ENCODE measurements around the gene BBS1. TPM values are rescaled to one million over a fixed set of nuclear protein-coding genes. Genes with fewer than 3 reads are reported as not detected.

BBS1 gene
- total RNA-seq, 1 donor from 2014 or later, result 14.8 TPM

DNA sequence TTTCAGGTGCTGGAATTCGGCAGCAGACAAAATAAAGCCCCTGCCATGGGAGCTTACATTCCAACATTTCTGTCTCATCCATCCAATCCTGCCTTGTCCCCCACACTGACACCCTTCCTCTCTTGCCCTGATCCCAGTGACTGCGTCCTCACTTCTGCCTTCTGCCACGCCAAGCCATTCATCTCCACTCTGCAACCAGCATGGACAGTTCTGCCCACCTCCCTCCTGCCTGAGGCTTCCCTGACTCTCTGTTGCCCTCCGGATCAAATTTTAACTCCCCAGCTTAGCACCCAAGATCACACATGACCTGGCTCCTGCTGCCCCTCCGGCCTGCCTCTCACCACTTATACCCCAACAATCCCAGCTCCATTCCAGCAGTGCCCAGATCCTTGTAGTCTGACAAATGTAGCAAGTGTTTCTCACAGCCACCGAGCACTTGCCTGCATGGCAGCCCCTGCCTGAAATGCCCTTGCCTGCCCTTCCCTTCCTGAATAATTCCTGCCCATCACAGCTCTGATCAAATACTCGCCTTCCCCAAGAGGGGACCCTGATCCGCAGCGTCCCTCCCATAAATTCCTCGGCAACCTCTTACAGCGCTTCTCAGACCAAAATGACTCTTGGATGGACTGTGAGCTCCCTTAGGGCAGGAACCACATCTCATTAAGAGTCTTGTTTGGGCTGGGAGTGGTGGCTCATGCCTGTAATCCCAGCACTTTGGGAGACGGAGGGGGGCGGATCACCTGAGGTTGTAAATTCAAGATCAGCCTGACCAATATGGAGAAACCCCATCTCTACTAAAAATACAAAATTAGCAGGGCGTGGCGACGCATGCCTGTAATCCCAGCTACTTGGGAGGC, 38.6 kb downstream of the BBS1 start:
- no peak for DNase-seq (ENCODE audit: low spot score)

DNA sequence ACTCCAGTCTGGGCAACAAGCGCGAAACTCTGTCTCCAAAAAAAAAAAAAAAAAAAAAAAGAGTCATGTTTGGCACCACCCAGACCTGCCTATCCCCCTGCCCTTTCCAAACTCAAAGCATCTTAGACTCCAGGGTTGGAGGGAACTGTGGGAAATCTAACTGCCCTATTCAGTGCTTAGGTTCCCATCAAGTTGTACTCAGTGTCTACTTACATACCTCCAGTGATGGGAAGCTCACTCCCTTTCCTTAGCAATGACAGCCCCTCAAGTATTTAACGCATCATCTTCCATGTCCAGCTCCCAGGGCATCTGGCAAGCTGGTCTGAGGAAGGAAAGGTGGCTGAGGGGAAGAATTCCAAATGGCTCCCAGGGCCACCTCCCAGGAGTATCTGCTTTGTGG, 39.3 kb downstream of the BBS1 start:
- DNase-seq (ENCODE audit: low spot score), result no peak

DNA sequence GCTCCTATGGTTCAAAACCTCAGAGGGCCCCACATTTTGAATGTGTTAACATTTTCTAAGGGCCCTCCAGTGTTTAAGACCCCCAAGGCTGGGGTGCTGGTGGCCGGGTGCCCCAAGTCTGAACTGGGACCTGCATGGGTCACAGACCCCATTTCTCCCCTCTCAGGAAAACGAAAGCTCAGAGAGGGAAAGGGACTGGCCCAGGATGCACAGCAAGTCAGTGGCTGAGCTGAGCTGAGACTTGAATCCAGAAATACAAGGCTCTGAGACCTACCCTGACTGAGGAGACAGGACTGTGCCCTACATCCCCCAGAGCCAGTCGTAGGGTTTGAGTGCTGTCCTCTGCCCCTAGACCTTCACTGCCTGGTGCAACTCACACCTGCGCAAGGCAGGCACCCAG, 40.5 kb downstream of the BBS1 start:
- no peak for DNase-seq (ENCODE audit: low spot score)

DNA sequence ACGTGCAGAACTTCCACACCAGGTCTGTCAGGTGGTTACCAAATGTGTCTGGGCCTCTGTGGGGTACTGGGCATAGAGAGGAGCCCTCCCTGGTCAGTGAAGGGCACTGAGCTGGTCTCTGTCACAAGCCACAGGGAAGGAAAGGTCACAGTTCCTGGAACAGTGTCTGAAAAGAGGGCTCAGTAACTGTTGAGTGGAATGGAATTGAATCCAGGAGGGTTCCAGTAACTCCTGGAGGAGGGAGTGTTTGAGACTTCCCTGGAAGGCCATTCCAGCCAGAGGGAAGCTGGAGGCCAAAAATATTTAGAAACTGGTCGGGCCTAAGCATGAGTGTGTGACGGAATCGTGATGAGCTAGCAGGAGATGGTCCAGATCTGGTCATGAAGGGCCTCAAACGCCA, 44.2 kb downstream of the BBS1 start:
- no peak for DNase-seq (ENCODE audit: low spot score)

DNA sequence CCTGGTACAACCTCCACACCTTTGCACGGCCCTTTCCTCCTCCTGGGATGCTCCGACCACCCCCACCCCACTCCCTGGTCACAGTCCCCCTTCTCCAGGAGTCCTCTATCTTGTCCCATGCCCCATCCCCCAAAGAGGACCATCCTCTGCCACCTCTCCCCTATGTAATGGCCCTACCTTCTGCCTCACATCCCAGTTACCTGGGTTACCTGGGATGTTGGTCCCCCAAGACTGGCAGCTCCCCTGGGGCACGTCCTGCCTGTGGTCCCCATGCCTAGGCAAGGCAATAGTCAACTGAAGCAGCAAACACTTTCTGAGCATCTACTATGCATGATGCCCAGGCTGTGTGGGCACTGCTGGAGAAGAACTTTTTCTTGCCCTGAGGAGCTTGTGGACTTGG, 45.0 kb downstream of the BBS1 start:
- DNase-seq (ENCODE audit: low spot score), result no peak

DNA sequence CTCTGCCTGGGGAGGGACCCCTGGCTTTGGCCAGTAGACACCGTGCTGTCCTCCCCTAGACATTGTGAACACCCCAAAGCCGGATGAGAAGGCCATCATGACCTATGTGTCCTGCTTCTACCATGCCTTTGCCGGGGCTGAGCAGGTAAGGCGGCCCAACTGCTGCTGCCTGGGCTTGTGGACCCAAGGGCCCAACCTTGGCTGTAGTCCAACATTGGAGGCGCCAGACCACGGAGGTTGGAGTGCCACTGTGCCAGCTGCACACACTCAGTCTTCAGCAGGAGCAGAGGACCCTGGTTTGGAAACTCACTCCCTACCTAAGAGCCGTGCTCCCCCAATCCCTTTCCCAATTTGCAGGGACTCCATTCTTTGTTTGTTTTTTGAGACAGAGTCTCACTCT, 45.7 kb downstream of the BBS1 start:
- no peak for DNase-seq (ENCODE audit: low spot score)

DNA sequence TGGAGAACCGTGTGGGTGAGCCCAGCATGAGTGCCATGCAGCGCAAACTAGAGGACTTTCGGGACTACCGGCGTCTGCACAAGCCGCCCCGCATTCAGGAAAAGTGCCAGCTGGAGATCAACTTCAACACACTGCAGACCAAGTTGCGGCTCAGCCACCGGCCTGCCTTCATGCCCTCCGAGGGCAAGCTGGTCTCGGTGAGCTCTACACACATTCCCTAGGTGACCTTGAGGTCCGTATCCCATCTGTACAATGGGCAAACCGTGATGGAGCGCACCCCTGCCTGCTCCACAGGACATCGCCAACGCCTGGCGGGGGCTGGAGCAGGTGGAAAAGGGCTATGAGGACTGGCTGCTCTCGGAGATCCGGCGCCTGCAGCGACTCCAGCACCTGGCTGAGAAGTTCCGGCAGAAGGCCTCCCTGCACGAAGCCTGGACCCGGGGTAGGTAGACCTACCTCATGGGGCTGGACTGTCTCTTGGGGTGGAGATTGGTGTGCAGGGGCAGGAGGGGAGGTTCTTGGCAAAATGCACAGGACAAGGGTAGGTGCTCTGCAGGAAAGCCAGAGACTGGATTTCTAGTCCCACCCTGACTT, 47.4 kb downstream of the BBS1 start:
- no peak for DNase-seq (ENCODE audit: low spot score)

DNA sequence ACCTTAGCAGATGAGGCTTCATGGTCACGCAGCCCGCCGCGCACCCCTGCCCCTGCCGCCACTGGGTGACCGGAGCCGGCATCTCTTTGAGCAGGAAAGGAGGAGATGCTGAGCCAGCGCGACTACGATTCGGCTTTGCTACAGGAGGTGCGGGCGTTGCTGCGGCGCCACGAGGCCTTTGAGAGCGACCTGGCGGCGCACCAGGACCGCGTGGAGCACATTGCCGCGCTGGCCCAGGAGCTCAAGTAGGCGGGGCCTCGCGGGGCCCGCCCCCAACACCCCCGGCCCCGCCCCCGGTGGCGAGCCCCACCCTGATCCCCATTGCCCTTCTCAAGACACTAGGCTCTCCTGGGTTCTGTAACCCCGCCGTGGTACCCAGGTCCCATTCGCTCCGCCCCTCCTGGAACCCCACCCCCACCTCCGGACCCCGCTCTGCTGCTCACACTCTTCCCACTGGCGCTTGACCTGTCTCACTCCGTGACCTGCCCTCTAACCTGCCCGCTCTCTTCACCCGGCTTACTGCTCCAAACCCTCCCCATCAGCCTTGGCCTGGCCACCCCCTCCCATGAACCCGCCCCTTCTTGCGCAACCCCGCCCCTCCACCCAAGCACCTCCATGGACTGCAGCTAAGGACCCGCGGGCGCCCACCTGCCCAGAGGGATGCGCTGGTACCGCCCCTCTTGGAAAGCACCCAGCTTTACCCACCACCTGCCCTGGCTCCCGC, 48.9 kb downstream of the BBS1 start:
- no peak for DNase-seq (ENCODE audit: low spot score)

DNA sequence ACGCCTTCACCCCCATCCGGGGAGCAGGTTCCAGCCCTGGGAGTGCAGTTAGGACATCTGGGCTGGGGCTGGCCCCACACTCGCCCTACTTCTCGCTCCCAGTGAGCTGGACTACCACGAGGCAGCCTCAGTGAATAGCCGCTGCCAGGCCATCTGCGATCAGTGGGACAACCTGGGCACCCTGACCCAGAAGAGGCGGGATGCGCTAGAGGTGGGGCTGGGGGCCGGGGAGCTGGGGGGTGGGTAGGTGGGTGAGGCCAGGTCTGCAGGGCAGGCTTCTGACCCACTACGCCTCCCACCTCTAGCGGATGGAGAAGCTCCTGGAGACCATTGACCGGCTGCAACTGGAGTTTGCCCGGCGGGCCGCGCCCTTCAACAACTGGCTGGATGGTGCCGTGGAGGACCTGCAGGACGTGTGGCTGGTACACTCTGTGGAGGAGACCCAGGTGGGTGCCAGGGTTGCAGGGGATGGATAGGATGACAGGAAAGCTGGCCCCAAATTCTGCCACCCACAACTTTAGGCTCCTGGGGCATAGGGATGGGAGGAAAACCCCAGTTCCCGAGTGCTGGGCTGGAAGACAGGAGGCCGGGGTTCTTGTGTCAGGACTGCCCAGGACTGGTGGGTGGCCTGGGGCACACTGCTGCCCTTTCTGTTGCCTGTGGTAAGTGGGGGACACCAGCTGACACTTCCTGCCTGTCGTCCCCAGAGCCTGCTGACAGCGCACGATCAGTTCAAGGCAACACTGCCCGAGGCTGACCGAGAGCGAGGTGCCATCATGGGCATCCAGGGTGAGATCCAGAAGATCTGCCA, 49.6 kb downstream of the BBS1 start:
- DNase-seq (ENCODE audit: low spot score), result no peak

DNA sequence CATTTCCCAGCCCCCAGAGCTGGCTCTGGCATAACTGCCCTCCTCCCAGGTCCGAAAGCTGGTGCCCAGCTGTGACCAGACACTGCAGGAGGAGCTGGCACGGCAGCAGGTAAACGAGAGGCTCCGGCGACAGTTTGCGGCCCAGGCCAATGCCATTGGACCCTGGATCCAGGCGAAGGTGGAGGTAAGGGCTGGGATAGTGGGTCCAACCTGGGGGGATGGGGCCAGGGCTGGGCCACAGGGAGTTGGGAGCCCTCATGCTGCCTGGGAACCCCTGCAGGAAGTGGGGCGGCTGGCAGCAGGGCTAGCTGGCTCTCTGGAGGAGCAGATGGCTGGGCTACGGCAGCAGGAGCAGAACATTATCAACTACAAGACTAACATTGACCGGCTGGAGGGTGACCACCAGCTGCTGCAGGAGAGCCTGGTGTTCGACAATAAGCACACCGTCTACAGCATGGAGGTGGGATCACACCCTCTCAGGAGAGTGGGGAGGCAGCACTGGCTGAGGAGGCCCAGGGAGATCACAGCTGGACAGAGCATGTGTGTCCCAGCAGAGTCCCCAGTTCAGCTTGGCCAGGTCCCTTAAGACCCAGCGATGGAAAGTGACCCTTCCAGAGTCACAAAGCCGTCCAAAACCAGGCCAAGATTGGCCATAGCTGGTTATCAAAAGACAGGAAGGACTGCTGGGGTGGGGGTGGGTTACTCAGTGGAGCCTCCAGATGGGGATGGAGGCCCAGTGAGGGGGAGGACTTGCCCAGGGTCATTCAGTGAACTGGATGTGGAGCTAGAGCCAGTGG, 50.9 kb downstream of the BBS1 start:
- DNase-seq (ENCODE audit: low spot score), result no peak

DNA sequence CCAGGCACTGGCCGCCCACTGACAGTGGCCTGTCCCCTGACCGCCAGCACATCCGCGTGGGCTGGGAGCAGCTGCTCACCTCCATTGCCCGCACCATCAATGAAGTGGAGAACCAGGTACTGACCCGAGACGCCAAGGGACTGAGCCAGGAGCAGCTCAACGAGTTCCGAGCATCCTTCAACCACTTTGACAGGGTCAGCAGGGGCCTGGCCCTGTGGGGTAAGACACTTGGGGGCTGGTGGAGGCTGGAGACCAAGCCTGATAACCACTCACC, 51.5 kb downstream of the BBS1 start:
- DNase-seq (ENCODE audit: low spot score), result no peak

DNA sequence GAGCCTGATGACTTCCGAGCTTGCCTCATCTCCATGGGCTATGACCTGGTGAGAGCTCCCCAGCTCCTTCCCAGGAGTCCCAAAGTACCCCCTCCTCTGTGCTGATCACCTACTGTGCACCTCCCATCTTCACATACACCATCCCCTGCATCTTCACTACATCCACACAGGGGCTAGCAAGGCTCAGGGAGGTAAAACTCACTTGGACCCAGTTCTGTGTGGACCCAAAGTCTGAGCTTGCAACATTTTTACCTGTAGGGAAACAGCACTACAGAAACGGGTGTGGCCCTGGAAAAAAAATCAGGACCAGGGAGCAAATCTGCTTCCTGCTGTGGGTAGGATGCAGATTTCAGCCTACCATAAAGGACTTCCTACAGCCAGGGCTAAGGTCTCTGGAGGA, 51.8 kb downstream of the BBS1 start:
- DNase-seq (ENCODE audit: low spot score), result no peak

DNA sequence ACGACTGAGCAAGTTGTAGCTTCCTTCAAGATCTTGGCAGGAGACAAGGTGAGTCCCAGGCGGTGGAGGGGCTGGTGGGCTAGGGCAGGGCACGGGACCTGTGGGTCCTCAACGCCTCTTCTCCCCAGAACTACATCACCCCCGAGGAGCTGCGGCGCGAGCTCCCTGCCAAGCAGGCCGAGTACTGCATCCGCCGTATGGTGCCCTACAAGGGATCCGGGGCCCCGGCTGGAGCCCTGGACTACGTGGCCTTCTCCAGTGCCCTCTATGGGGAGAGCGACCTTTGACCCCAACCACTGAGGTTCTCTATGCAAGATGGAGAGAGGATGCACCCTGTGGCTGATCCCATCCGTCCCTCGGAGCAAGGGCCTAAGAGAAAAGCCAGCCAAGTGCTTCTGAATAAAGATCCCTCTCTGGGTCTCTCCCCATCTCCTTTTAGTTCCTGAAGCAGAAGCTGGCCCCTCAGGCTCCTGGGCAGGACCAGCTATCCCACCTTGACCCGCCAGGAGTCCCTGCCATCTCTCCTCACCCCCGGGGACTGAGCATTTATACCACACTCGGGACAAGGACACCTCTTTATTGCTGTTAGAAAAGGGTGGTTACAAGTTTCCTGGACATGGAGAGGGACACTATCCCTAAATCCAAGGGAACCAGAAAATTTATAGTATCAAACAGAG, 52.6 kb downstream of the BBS1 start:
- no peak for DNase-seq (ENCODE audit: low spot score)

DNA sequence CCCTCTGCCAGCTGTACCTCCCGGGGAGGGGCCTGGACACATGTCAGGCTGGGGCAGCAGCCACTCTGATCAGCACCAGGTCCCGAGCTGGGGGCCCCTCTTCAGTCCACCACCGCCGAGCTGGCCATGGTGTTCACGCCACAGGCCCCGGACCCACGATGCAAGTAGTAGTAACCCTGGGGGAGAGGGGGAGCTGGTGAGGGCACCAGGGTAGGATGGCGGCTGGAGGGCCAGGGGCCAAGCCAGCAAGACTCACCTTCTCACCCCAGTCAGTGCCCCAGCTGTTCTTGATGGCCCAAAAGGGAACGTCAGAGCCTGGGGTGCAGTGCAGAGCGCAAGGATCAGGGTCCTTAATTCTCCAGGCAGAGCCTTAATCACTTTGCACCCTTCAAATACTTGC, 53.4 kb downstream of the BBS1 start:
- no peak for DNase-seq (ENCODE audit: low spot score)

DNA sequence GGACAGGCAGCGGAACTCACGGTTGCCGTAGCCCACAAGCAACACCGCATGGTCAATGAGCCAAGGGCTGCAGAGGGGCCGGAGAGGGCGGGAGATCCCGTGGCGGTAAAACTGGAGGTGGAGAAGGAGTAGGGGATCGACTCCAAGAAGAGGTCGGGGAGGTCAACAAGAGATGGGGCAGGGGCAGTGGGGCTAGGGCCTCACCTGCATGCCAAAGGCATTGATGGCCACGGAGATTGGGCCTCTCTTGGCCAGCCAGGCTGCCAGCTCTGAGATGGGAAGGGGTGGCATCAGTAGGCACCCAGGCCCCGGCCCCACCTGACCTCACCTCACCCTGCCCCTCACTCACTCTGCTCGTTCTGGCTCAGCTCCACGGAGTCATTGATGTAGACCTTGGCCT, 54.1 kb downstream of the BBS1 start:
- no peak for DNase-seq (ENCODE audit: low spot score)

DNA sequence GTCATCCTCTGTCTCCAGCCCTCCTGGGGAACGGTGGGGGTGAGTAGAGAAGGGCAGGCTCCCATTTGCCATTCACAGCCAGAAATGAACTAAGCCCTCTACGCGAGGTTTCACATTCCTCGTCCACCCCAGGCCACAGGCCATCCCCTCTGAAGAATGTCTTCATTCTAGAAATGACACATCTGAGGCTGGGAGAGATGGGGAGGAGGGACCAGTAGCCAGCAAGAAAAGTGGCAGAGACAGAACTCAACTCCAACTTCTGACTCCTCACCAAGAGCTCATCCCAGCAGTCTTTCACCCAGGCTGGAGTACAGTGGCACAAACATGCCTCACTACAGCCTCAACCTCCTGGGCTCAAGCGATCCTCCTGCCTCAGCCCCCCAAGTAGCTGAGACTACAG, 54.5 kb downstream of the BBS1 start:
- no peak for DNase-seq (ENCODE audit: low spot score)

DNA sequence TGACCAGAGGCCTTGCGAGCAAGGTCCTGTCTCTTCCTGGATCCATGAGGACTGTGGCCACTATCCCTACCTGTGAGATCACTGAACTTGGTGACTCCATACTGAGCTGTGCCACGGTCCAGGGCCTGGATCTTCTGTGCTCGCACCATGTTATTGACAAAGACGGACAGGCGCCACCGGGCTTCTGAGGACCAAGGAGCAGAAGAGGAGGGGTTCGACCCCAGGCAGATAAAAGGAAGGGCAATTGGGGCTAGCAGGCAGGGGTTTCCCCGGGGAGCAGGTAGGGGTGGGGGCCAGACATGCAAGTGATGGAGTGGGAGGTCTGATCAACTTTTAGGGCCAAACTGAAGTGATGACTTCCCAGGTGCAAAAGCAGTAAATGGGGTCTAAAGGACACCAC, 55.8 kb downstream of the BBS1 start:
- no peak for DNase-seq (ENCODE audit: low spot score)

DNA sequence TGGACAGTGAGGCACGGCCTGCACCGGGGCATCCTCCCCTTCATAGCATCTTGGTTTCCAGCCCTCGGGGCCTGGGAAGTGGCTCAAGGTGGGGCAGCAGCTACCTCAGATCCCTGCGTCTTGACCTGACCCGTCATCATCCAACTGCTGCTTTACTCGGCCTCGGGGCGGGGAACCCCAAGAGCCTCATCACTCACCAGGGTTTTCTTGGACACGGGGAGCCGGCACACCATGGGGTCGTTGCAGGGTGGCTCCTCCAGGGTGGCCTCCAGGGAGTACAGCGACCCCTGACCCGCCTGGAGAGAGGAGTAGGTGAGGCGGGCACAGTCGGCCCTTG, 57.3 kb downstream of the BBS1 start:
- DNase-seq (ENCODE audit: low spot score), result no peak

DNA sequence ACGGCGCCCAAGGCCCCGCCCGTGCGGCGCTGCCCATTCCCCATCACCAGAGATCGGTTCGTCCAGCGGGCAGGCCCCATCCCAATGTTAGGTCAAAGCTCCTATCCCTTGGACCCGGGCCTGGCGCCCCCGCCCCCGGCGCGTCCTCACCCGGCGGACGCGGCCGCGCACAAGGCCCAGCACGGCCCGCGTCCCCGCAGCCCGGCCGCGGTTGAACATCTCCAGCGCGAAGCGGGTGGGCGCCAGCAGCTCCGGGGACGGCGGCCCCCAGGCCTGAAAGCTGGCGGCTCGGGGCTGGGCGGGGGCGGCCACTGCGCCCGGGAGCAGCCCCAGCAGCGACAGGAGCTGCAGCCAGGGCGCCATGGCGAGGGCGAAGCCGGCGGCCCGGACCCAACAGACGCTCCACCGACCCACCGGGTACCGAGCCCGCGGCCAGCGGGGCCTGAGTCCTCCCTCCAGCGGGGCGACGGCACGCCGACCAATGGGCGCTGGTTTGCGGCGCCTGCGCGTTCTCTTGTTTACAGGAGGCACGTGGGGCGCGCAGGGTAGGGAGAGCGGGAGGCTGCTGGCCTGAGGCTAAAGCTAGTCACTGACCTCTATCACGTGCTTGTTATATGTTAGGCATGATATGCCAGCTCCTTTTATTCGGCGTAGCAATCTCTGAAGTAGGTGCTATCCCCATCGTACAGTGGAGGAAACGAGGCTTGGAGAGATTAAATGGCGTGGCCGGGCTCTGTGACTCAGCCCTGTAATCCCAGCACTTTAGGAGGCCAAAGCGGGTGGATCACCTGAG, 57.9 kb downstream of the BBS1 start, which contains the start of gene CTSF:
Gene CTSF (minus strand): TSS at position 483 of the 793 bp plus-strand sequence. CDS start 120 bp downstream, at position 363.
- DNase-seq (ENCODE audit: low spot score), result peak; percentile 94

DNA sequence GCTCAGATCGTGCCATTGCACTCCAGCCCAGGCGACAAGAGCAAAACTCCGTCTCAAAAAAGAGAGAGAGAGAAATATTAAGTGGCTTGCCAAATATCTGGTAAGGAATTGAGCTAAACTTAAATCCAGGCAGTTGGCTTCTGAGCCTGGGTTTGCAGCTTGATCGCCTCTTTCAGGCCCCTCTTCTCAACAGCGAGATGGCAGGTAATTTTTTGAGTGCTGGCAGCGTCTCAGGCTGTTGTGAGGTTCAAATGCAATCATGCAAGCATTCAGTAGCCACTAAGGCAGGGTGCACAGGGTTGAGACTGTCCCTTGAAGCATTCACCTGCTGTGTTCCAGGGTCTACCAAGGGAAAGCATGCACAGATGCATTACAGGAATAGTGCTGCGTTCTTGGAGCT, 58.6 kb downstream of the BBS1 start:
- no peak for DNase-seq (ENCODE audit: low spot score)
